Measurements from ENCODE around the gene PAWR. TPM values are rescaled to one million over a fixed set of nuclear protein-coding genes. Genes with fewer than 3 reads are reported as not detected.

The PAWR gene
- total and polyA plus RNA-seq, 2 experiments from 2014 or later = 149 to 180 TPM

GRCh38 chr12:79664518-79664917 lies 26.2 kb downstream of the PAWR start:
- no peaks in the 10 kb centered on the region for H3K9me2 ChIP-seq (ENCODE audit: insufficient read depth)
- no peak overlapping the region for H3K4me2 ChIP-seq
- TF ChIP-seq ZNF114 (CRISPR knock-in tag; IDR thresholded peaks at IDR 0.05) (no peak), POLR2AphosphoS5 (IDR thresholded peaks at IDR 0.05; ENCODE audit: low read depth) (no peak), JUNB (IDR thresholded peaks at IDR 0.05; ENCODE audit: unreplicated experiment) (no peak), STAT1 (IDR thresholded peaks at IDR 0.05; ENCODE audit: unreplicated experiment) (no peak), EZH2 (IDR thresholded peaks at IDR 0.05; ENCODE audit: low read depth, unreplicated experiment) (no peak), REST (IDR thresholded peaks at IDR 0.05; ENCODE audit: unreplicated experiment) (no peak), NANOG (IDR thresholded peaks at IDR 0.05; ENCODE audit: borderline replicate concordance) (no peak), CREB1 (CRISPR knock-in tag; IDR thresholded peaks at IDR 0.05; ENCODE audit: low read depth) (no peak), ZNF331 (CRISPR knock-in tag; IDR thresholded peaks at IDR 0.05; ENCODE audit: low read depth) (no peak)
- TF ChIP-seq, protein P1, sequence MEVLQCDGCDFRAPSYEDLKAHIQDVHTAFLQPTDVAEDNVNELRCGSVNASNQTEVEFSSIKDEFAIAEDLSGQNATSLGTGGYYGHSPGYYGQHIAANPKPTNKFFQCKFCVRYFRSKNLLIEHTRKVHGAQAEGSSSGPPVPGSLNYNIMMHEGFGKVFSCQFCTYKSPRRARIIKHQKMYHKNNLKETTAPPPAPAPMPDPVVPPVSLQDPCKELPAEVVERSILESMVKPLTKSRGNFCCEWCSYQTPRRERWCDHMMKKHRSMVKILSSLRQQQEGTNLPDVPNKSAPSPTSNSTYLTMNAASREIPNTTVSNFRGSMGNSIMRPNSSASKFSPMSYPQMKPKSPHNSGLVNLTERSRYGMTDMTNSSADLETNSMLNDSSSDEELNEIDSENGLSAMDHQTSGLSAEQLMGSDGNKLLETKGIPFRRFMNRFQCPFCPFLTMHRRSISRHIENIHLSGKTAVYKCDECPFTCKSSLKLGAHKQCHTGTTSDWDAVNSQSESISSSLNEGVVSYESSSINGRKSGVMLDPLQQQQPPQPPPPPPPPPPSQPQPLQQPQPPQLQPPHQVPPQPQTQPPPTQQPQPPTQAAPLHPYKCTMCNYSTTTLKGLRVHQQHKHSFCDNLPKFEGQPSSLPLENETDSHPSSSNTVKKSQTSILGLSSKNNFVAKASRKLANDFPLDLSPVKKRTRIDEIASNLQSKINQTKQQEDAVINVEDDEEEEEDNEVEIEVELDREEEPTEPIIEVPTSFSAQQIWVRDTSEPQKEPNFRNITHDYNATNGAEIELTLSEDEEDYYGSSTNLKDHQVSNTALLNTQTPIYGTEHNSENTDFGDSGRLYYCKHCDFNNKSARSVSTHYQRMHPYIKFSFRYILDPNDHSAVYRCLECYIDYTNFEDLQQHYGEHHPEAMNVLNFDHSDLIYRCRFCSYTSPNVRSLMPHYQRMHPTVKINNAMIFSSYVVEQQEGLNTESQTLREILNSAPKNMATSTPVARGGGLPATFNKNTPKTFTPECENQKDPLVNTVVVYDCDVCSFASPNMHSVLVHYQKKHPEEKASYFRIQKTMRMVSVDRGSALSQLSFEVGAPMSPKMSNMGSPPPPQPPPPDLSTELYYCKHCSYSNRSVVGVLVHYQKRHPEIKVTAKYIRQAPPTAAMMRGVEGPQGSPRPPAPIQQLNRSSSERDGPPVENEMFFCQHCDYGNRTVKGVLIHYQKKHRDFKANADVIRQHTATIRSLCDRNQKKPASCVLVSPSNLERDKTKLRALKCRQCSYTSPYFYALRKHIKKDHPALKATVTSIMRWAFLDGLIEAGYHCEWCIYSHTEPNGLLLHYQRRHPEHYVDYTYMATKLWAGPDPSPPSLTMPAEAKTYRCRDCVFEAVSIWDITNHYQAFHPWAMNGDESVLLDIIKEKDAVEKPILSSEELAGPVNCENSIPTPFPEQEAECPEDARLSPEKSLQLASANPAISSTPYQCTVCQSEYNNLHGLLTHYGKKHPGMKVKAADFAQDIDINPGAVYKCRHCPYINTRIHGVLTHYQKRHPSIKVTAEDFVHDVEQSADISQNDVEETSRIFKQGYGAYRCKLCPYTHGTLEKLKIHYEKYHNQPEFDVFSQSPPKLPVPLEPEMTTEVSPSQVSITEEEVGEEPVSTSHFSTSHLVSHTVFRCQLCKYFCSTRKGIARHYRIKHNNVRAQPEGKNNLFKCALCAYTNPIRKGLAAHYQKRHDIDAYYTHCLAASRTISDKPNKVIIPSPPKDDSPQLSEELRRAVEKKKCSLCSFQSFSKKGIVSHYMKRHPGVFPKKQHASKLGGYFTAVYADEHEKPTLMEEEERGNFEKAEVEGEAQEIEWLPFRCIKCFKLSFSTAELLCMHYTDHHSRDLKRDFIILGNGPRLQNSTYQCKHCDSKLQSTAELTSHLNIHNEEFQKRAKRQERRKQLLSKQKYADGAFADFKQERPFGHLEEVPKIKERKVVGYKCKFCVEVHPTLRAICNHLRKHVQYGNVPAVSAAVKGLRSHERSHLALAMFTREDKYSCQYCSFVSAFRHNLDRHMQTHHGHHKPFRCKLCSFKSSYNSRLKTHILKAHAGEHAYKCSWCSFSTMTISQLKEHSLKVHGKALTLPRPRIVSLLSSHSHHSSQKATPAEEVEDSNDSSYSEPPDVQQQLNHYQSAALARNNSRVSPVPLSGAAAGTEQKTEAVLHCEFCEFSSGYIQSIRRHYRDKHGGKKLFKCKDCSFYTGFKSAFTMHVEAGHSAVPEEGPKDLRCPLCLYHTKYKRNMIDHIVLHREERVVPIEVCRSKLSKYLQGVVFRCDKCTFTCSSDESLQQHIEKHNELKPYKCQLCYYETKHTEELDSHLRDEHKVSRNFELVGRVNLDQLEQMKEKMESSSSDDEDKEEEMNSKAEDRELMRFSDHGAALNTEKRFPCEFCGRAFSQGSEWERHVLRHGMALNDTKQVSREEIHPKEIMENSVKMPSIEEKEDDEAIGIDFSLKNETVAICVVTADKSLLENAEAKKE (CRISPR knock-in tag; IDR thresholded peaks at IDR 0.05) = no peak
- H3K27ac ChIP-seq (ENCODE audit: low read depth) = no peak overlapping the region
- Mint-ChIP-seq H3K4me3 (no peak overlapping the region), H3K27ac (no peak overlapping the region), H3K4me1 (peaks cover 29% of the 10 kb centered on the region), H3K36me3 (ENCODE audit: low read depth) (peaks cover 55% of the 10 kb centered on the region), H3K9me3 (no peaks in the 10 kb centered on the region), H3K27me3 (ENCODE audit: insufficient read depth, low read depth, poor library complexity) (peaks cover 2% of the 10 kb centered on the region)
- DNase-seq (ENCODE audit: low spot score) (no peak), ATAC-seq (no peak)
- peaks cover 100% of the 10 kb centered on the region for H3K79me2 ChIP-seq (replicated peaks; ENCODE audit: insufficient read depth)
- peaks cover 16% of the 10 kb centered on the region for H3K4me1 ChIP-seq (ENCODE audit: insufficient read depth)
- H4K20me1 ChIP-seq (replicated peaks; ENCODE audit: insufficient read depth) = peaks cover 64% of the 10 kb centered on the region
- H3K27me3 ChIP-seq (ENCODE audit: insufficient read depth) = no peaks in the 10 kb centered on the region
- H3K36me3 ChIP-seq (ENCODE audit: insufficient read depth) = peaks cover 6% of the 10 kb centered on the region; the same call in 1 of the 2 replicates
- no peak overlapping the region for H2AFZ ChIP-seq
- H3F3A ChIP-seq (replicated peaks; ENCODE audit: low read depth) = no peaks in the 10 kb centered on the region
- H3K4me3 ChIP-seq = no peak overlapping the region
